Stimulated activated effector memory CD8-positive, alpha-beta T cell treated with anti-CD3 and anti-CD28 coated beads, Interleukin-12 subunit alpha, Interleukin-12 subunit beta, amount 100 ng/mL, for 72 hours (primary cell): ENCODE data around the gene DENND1C.
A peak's percentile ranks its signal among the peaks of the same experiment; 100 is the strongest.

Experiments
- ATAC-seq: fragments of 150-1000 bp; cut with Tn5 transposase; 2 replicates; pipeline ENCODE4 v1.10.0; 2021
- DNase-seq, 2 donors: peaks; one replicate each; pipeline ENCODE4 v3.0.0; 2021 to 2022; ENCODE audit warnings: low spot score in 2 of 2
- H3K27ac Mint-ChIP-seq: one replicate; pipeline ENCODE4 v1.8.0; 2022; ENCODE audit warnings: mild to moderate bottlenecking, mixed read lengths
- H3K36me3 Mint-ChIP-seq: one replicate; pipeline ENCODE4 v1.8.0; 2022; ENCODE audit warnings: mild to moderate bottlenecking, mixed read lengths
- H3K4me1 Mint-ChIP-seq: one replicate; pipeline ENCODE4 v1.8.0; 2022; ENCODE audit warnings: mixed read lengths
- H3K4me3 Mint-ChIP-seq: one replicate; pipeline ENCODE4 v1.8.0; 2022; ENCODE audit warnings: mild to moderate bottlenecking, mixed read lengths
- H3K9me3 Mint-ChIP-seq: one replicate; pipeline ENCODE4 v1.8.0; 2022; ENCODE audit warnings: mixed read lengths

The DENND1C gene

DNA sequence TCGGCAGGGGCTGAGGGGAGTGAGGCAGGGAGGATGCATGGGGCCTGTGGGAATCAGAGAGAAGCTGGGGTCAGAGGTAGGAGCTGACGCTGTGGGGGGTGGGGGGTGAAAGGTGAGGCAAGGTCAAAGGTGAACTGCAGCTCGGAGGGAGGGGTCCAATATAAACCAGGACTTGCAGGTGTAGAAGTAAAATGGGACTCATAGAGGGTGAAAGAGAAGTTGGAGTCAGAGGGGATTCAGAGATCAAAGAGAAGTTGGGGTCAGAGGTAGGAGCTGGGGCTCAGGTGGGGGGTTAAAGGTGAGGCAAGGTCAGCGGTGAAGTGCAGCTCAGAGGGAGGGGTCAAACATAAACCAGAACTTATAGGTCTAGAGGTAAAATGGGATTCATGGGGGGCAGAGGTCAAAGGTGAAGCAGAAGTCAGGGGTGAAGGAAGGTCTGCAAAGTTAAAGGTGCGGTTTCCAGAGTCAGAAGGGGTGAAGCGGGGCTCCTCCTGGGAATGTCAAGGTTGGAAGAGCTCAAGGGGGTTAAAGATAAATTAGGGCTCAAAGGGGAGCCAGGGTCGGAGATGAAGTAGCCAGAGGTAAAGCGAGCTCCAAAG is 12.9 kb upstream of the DENND1C start:
- H3K9me3 Mint-ChIP-seq, result peaks cover 4% of the 10 kb centered on the region
- ATAC-seq, result no peak
- no peak overlapping the region for H3K4me3 Mint-ChIP-seq
- H3K4me1 Mint-ChIP-seq, result peaks cover 20% of the 10 kb centered on the region
- no peak for DNase-seq
- H3K27ac Mint-ChIP-seq, result no peak overlapping the region
- H3K36me3 Mint-ChIP-seq, result no peaks in the 10 kb centered on the region

GRCh38 chr19:6491802-6492592 is 10.4 kb upstream of the DENND1C start:
- Mint-ChIP-seq H3K9me3 (peaks cover 4% of the 10 kb centered on the region), H3K4me3 (no peak overlapping the region), H3K36me3 (no peaks in the 10 kb centered on the region), H3K4me1 (peaks cover 25% of the 10 kb centered on the region), H3K27ac (peak overlapping the region; percentile 32)
- DNase-seq, result no peak
- peak; percentile 54 for ATAC-seq

DNA sequence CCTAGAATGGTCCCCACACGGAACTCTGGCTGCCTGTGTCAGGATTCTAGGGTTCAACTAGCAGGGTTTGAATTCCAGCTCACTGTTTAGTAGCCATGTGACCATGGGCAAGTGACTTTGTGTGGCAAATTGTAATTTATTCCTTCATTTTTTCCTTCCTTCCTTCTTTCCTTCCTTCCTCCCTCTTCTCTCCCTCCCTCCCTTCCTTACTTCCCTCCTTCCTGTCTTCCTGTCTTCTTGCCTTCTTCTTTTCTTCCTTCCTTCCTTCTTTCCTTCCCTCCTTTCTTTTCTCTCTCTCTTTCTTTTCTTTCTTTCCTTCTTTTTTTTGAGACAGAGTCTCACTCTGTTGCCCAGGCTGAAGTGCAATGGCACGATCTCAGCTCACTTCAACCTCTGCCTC is 8.5 kb upstream of the DENND1C start:
- DNase-seq, result no peak
- Mint-ChIP-seq H3K36me3 (no peaks in the 10 kb centered on the region), H3K9me3 (peaks cover 4% of the 10 kb centered on the region), H3K4me1 (peaks cover 25% of the 10 kb centered on the region), H3K4me3 (peak overlapping the region; percentile 73), H3K27ac (peak overlapping the region; percentile 85)
- no peak for ATAC-seq

GRCh38 chr19:6489278-6490061 is 7.9 kb upstream of the DENND1C start:
- Mint-ChIP-seq H3K4me3 (peak overlapping the region; percentile 73), H3K4me1 (peaks cover 25% of the 10 kb centered on the region), H3K36me3 (no peaks in the 10 kb centered on the region), H3K27ac (peak overlapping the region; percentile 85), H3K9me3 (peaks cover 4% of the 10 kb centered on the region)
- peak; percentile 90 for ATAC-seq
- DNase-seq, result peak in 1 of 2 donors; percentile 77

- H3K9me3 Mint-ChIP-seq, result no peaks in the 10 kb centered on the region
- H3K36me3 Mint-ChIP-seq, result no peaks in the 10 kb centered on the region
- ATAC-seq (no peak), DNase-seq (no peak)
- peaks cover 46% of the 10 kb centered on the region for H3K4me1 Mint-ChIP-seq
- no peak overlapping the region for H3K27ac Mint-ChIP-seq
- no peak overlapping the region for H3K4me3 Mint-ChIP-seq
Measured at GRCh38 chr19:6484831-6485230, 3.2 kb upstream of the DENND1C start.

DNA sequence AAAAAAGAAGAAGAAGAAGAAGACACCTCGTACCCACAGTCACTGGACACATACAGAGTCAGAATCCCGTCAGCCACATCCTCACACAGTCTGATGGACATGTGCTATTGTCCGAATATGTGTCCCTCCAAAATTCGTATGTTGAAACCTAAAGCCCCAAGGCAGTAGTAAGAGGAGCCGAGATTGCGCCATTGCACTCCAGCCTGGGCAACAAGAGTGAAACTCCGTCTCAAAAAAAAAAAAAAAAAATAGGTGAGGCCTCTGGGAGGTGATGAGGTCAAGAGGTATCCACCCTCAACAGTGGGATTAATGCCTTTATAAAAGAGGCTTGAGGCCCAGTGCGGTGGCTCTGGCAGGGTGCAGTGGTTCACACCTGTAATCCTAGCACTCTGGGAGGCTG is 2.6 kb upstream of the DENND1C start:
- Mint-ChIP-seq H3K27ac (peak overlapping the region; percentile 98), H3K36me3 (no peaks in the 10 kb centered on the region), H3K4me3 (no peak overlapping the region), H3K9me3 (no peaks in the 10 kb centered on the region), H3K4me1 (peaks cover 44% of the 10 kb centered on the region)
- DNase-seq (no peak), ATAC-seq (no peak)

DNA sequence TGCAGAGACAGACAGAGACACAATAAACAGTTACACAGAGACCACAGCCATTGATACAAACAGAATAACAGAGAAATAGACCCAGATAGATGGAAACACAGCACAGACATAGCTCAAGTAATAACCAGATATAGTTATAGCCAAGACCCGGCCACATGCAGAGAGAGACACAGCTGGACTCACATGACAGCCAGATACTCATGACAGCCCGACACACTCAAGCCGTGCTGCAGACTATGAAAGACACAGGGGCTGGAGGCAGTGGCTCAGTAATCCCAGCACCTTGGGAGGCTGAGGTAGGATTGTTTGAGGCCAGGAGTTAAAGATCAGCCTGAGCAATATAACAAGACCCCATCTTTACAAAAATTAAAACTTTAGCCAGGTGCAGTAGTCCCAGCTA is 1.6 kb upstream of the DENND1C start:
- peaks cover 41% of the 10 kb centered on the region for H3K4me1 Mint-ChIP-seq
- ATAC-seq (no peak), DNase-seq (no peak)
- no peaks in the 10 kb centered on the region for H3K9me3 Mint-ChIP-seq
- H3K36me3 Mint-ChIP-seq, result peaks cover 3% of the 10 kb centered on the region
- H3K4me3 Mint-ChIP-seq, result peak overlapping the region; percentile 79
- H3K27ac Mint-ChIP-seq, result peak overlapping the region; percentile 98

DNA sequence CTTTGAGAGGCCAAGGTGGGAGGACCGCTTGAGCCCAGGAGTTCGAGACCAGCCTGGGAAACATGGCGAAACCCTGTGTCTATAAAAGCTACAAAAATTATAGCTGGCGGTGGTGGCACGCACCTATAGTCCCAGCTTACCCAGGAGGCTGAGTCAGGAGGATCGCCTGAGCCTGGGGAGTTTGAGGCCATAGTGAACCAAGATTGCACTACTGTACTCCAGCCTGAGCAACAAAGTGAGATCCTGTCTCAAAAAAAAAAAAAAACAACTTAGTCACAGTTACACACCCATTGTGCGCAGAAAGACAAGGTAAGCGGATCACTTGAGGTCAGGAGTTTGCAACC is 728 bp upstream of the DENND1C start:
- no peak for DNase-seq
- H3K27ac Mint-ChIP-seq, result peak overlapping the region; percentile 98
- H3K4me3 Mint-ChIP-seq, result peak overlapping the region; percentile 79
- H3K4me1 Mint-ChIP-seq, result peaks cover 41% of the 10 kb centered on the region
- ATAC-seq, result peak; percentile 12
- peaks cover 12% of the 10 kb centered on the region for H3K36me3 Mint-ChIP-seq
- no peaks in the 10 kb centered on the region for H3K9me3 Mint-ChIP-seq

DNA sequence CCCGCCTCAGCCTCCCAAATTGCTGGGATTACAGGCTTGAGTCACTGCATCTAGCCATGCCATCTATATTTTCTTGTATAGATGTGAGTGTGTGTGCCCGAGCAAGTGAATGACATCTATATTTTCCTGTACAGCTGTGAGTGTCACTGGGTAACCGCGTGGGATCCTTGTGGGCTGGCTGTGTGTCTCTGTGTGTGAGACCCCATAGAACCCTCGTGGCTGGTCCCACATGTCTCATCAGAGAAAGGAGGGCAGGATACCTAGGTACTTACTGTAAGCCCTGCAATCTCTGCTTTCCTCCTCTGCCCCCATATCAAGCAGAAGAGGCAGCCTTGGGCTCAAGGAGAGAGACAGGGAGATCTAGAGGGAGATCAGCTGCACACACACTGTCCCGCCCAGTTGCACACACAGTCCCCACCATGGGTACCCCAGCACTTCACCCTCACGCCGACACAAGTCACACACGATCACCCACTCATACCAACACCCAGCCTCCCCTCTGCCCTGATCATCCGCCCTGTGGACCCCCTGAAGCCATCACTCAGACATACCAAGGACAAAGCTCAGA is 655 bp downstream of the DENND1C start:
- Mint-ChIP-seq H3K36me3 (peaks cover 22% of the 10 kb centered on the region), H3K9me3 (no peaks in the 10 kb centered on the region), H3K4me3 (peak overlapping the region; percentile 79), H3K27ac (peak overlapping the region; percentile 98), H3K4me1 (peaks cover 41% of the 10 kb centered on the region)
- ATAC-seq, result peak; percentile 61
- DNase-seq, result no peak

DNA sequence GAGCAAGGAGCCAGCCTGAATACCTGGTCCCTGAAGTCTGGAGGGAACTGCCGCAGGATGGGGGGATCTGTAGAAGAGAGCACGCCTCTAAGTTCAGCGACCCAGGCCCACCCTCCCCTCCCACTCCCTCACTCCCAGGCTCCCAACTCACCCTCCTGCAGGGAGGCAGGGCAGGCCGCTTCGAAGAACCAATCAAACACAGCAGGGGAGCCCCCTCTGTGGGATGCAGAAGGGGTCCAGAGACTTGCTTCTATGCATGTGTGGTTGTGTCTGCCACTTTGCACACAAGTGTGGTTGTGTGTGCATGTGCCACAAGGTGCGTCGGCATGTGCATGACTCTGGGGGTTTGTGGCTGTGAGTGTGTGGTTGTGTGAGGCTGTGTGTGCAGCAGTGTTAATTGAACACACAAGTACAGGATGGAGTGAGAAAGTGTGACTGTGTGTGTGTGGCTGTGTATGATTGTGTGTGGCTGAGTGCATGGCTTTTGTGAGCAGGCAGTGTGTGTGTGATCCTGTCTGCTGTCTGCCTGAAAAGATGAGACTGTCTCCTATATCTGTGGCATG is 1.7 kb downstream of the DENND1C start:
- no peak for DNase-seq
- H3K36me3 Mint-ChIP-seq, result peaks cover 30% of the 10 kb centered on the region
- H3K9me3 Mint-ChIP-seq, result no peaks in the 10 kb centered on the region
- no peak for ATAC-seq
- peak overlapping the region; percentile 79 for H3K4me3 Mint-ChIP-seq
- H3K4me1 Mint-ChIP-seq, result peaks cover 41% of the 10 kb centered on the region
- H3K27ac Mint-ChIP-seq, result peak overlapping the region; percentile 98

DNA sequence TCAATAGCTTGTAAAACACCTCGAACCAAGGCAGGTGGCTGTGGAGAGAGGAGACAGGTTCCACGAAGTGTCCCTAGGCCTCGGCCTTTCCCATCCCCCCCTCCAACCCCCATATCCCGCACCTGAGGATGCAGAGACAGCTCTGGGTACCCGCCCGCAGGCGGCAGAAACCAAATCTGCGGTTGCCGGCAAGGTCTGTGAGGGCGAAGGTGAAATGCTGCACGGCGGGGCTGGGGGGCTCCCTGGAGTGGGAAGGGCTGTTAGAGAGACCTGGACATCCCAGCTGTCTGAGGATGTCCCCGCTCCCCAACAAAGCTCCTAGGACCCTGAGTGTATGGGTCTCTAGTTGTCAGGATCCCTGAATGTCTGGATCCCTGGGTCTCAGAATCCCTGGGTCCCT is 2.8 kb downstream of the DENND1C start:
- H3K36me3 Mint-ChIP-seq, result peaks cover 41% of the 10 kb centered on the region
- ATAC-seq, result no peak
- peak overlapping the region; percentile 98 for H3K27ac Mint-ChIP-seq
- H3K9me3 Mint-ChIP-seq, result no peaks in the 10 kb centered on the region
- peaks cover 39% of the 10 kb centered on the region for H3K4me1 Mint-ChIP-seq
- no peak for DNase-seq
- no peak overlapping the region for H3K4me3 Mint-ChIP-seq

GRCh38 chr19:6476896-6477431 is 4.6 kb downstream of the DENND1C start:
- H3K4me1 Mint-ChIP-seq, result peaks cover 22% of the 10 kb centered on the region
- H3K27ac Mint-ChIP-seq, result no peak overlapping the region
- no peaks in the 10 kb centered on the region for H3K9me3 Mint-ChIP-seq
- no peak overlapping the region for H3K4me3 Mint-ChIP-seq
- H3K36me3 Mint-ChIP-seq, result peaks cover 59% of the 10 kb centered on the region
- ATAC-seq (no peak), DNase-seq (no peak)

DNA sequence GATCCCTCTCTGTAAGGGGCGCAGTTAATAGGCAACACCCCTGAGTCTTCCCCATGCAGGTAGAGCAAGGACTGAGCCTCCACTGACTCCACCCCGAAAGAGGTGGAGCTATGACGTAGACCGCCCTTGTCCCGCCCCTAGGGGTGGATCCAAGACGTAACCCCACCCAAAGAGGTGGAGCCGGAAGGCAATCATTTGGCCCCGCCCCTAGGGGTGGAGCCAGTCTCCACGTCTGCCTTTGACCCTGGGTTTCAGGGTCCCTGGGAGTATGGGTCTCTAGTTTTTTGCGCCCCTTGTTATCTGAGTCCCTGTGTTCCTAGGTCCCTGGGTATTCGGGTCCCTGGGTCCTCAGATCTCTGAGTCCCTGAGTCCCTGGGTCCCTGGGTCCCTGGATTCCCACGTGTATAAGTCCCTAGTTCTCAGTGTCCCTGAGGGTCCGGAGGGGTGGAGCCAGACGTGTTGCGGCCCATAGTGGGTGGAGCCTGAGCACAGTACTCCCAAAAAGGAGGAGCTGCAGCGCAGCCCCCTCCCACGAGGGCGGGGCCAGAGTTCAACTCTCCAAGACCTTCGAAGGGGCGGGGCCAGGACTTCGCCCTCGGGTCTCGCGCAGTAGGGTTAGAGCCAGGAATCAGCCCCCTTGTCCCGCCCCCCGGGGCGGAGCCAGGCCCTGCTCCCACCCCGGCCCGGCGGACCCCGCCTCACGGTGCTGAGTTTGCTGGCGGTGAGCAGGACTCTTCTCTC is 5.3 kb downstream of the DENND1C start:
- Mint-ChIP-seq H3K27ac (no peak overlapping the region), H3K4me1 (peaks cover 15% of the 10 kb centered on the region), H3K4me3 (no peak overlapping the region), H3K9me3 (no peaks in the 10 kb centered on the region), H3K36me3 (peaks cover 66% of the 10 kb centered on the region)
- ATAC-seq (peak; percentile 82), DNase-seq (peak; percentile 69 to 90)

- H3K9me3 Mint-ChIP-seq, result no peaks in the 10 kb centered on the region
- H3K4me1 Mint-ChIP-seq, result peaks cover 10% of the 10 kb centered on the region
- no peak overlapping the region for H3K27ac Mint-ChIP-seq
- H3K36me3 Mint-ChIP-seq, result peaks cover 74% of the 10 kb centered on the region
- no peak for ATAC-seq
- no peak for DNase-seq
- no peak overlapping the region for H3K4me3 Mint-ChIP-seq
Measured at GRCh38 chr19:6475321-6476108, 6.1 kb downstream of the DENND1C start.
